ENCODE measurements around the gene ATP8B4. TPM values are rescaled to one million over a fixed set of nuclear protein-coding genes. Genes with fewer than 3 reads are reported as not detected.

Gene ATP8B4
- total and polyA plus RNA-seq, 2 donors (not counting 3 experiments of a cell fraction or from before 2014, with no cell fraction given), result not detected

DNA sequence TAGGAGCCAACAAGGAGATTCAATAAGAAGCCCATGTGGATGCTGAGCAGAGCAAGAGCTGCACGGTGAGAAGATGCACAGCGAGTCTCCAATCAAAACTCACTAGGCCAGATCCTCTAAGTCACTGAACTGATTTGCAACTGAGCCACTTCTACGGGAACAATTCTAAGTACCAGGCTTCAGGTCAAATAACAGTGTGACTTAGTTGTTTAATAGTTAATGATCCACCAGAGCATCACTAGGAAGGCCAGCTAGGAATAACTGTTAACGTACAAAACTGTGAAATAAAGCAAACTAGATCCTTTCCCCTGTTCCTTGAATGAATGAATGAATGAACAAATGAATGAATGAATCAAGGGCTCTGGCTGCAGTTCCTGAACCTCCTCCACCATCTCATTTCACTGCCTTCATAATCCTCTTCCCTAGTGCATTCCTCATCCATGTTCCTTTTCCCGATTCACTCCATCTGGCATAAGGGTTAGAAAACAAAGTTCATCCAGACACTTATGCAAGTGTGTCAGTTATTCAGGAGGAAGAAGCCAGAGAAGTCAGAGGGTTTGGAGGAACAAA lies 59.7 kb downstream of the ATP8B4 start:
- Histone ChIP-seq H3K4me1 (ENCODE audit: control insufficient read depth, extremely low read depth, insufficient read depth, low read length) (no peaks in the 10 kb centered on the region), H3K4me2 (ENCODE audit: insufficient read depth, low read length) (no peak overlapping the region), H3K27me3 (ENCODE audit: control insufficient read depth in 2 of 2, insufficient read depth in 2 of 2, low read length in 2 of 2) (peaks cover 3 to 10% of the 10 kb centered on the region in 2 experiments), H3K36me3 (ENCODE audit: control insufficient read depth in 2 of 2, extremely low read depth in 1 of 2, insufficient read depth in 2 of 2, low read length in 2 of 2) (no peaks in the 10 kb centered on the region), H3K4me3 (replicated peaks in 1 of 3; ENCODE audit: insufficient read depth in 1 of 3, low read depth in 1 of 3, low read length in 3 of 3) (no peak overlapping the region), H4K20me1 (replicated peaks; ENCODE audit: control insufficient read depth, extremely low read depth, insufficient read depth, low read length) (no peaks in the 10 kb centered on the region), H3K9me3 (replicated peaks; ENCODE audit: control insufficient read depth, insufficient read depth, low read length) (no peaks in the 10 kb centered on the region), H3K79me2 (ENCODE audit: control insufficient read depth, insufficient read depth, low read length) (no peaks in the 10 kb centered on the region), H3K9me1 (replicated peaks; ENCODE audit: control insufficient read depth, extremely low read depth, insufficient read depth, low read length) (no peaks in the 10 kb centered on the region), H3K27ac (ENCODE audit: insufficient read depth, low read depth, low read length) (no peak overlapping the region), H3K9ac (replicated peaks; ENCODE audit: extremely low read depth, insufficient read depth, low read length) (no peak overlapping the region), H2AFZ (ENCODE audit: low read depth, low read length) (no peak overlapping the region)
- POLR2A ChIA-PET, result no interaction called here
- dilution Hi-C loops (cut with MboI; ENCODE audit: extremely low pct_ligation_motif_present, low sequenced_read_pairs), result no loop called here
- no peak for TF ChIP-seq EZH2 (IDR thresholded peaks at IDR 0.05; ENCODE audit: borderline replicate concordance, low read depth, low read length, severe bottlenecking)
- TF ChIP-seq, protein P1, sequence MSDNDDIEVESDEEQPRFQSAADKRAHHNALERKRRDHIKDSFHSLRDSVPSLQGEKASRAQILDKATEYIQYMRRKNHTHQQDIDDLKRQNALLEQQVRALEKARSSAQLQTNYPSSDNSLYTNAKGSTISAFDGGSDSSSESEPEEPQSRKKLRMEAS (IDR thresholded peaks at IDR 0.05; ENCODE audit: insufficient read depth, insufficient read length), result no peak
- CTCF ChIA-PET, result no interaction called here
- BruUV-seq (replicated peaks), result no TSS peak
- no peak for DNase-seq (ENCODE audit: low read depth, low spot score)
- intact Hi-C loops (cut with micrococcal nuclease), result no loop called here
- FAIRE-seq, result no peak

DNA sequence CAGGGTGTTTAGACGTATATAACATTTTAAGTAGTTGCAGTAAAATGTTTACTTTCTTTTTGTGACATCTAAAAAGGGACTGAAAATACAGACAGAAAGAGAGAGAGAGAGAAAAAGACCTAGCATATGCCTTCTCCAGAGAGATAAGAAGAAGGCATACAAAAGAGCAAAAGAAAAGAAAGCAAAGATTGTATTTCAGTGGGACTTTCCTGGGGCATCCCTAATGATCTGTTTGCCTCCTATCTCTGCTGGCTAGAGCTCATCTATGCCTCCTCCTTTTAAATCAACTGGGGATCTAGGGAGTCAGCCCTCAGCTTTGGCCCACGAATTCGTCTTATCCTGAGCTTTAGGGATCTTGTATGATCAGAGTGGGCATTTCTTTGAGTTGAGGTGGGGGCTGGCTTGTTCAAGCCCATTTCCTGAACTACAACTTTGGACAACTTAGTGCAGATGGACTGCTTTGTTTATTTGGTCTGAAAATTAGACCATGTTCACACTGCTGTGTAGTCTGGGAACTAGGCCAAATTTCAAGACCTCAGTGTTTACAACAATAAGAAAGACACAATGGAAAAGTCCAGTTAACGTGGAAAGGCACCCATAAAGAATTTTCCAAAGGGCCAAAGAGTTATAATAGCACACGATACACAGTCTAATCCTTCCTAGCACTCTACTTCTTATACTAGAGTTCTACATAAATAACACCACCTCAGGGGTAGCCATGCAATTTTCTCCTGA lies 61.0 kb downstream of the ATP8B4 start:
- H3K4me2 ChIP-seq (ENCODE audit: insufficient read depth, low read length), result no peak overlapping the region
- H3K79me2 ChIP-seq (ENCODE audit: control insufficient read depth, insufficient read depth, low read length), result no peaks in the 10 kb centered on the region
- H3K27me3 ChIP-seq (ENCODE audit: control insufficient read depth in 2 of 2, insufficient read depth in 2 of 2, low read length in 2 of 2), result peaks cover 3 to 8% of the 10 kb centered on the region in 2 experiments
- no peaks in the 10 kb centered on the region for H4K20me1 ChIP-seq (replicated peaks; ENCODE audit: control insufficient read depth, extremely low read depth, insufficient read depth, low read length)
- no peaks in the 10 kb centered on the region for H3K9me3 ChIP-seq (replicated peaks; ENCODE audit: control insufficient read depth, insufficient read depth, low read length)
- no peaks in the 10 kb centered on the region for H3K9me1 ChIP-seq (replicated peaks; ENCODE audit: control insufficient read depth, extremely low read depth, insufficient read depth, low read length)
- H3K36me3 ChIP-seq (ENCODE audit: control insufficient read depth in 2 of 2, extremely low read depth in 1 of 2, insufficient read depth in 2 of 2, low read length in 2 of 2), result no peaks in the 10 kb centered on the region
- no peak overlapping the region for H3K27ac ChIP-seq (ENCODE audit: insufficient read depth, low read depth, low read length)
- DNase-seq (ENCODE audit: low read depth, low spot score), result peak; percentile 68
- H3K9ac ChIP-seq (replicated peaks; ENCODE audit: extremely low read depth, insufficient read depth, low read length), result no peak overlapping the region
- dilution Hi-C loops (cut with MboI; ENCODE audit: extremely low pct_ligation_motif_present, low sequenced_read_pairs) (no loop called here), intact Hi-C loops (cut with micrococcal nuclease) (no loop called here)
- BruUV-seq (replicated peaks), result no TSS peak
- no peak overlapping the region for H3K4me3 ChIP-seq (replicated peaks in 1 of 3; ENCODE audit: insufficient read depth in 1 of 3, low read depth in 1 of 3, low read length in 3 of 3)
- FAIRE-seq, result no peak
- CTCF ChIA-PET, result no interaction called here
- POLR2A ChIA-PET, result no interaction called here
- no peak overlapping the region for H2AFZ ChIP-seq (ENCODE audit: low read depth, low read length)
- TF ChIP-seq CTCF (IDR thresholded peaks at IDR 0.05; ENCODE audit: extremely low read depth in 1 of 2, insufficient read depth in 1 of 2, low read depth in 1 of 2, low read length in 2 of 2) (no peak), POLR2AphosphoS5 (IDR thresholded peaks at IDR 0.05; ENCODE audit: insufficient read depth, low read depth, low read length) (no peak), JUN (IDR thresholded peaks at IDR 0.05; ENCODE audit: borderline replicate concordance, insufficient read depth, insufficient read length, low read depth) (no peak), MYC (IDR thresholded peaks at IDR 0.05; ENCODE audit: low read depth, low read length) (no peak), GATA2 (IDR thresholded peaks at IDR 0.05; ENCODE audit: insufficient read depth, insufficient read length, low read depth, low read length) (no peak), EZH2 (IDR thresholded peaks at IDR 0.05; ENCODE audit: borderline replicate concordance, low read depth, low read length, severe bottlenecking) (no peak), POLR2A (IDR thresholded peaks at IDR 0.05; ENCODE audit: low read depth, low read length) (no peak), FOS (IDR thresholded peaks at IDR 0.05; ENCODE audit: borderline replicate concordance, insufficient read depth, low read length) (no peak)
- TF ChIP-seq, protein P1 (IDR thresholded peaks at IDR 0.05; ENCODE audit: insufficient read depth, insufficient read length), result no peak
- H3K4me1 ChIP-seq (ENCODE audit: control insufficient read depth, extremely low read depth, insufficient read depth, low read length), result no peaks in the 10 kb centered on the region

Data from endothelial cell of umbilical vein (primary cell).